Ishikawa (cell line): ENCODE results near the gene CCNA1.

ENCODE experiments used
- CEBPB ChIP-seq: IDR thresholded peaks from 2 replicates; pipeline ENCODE4 v1.6.1; 2012
- CREB1 ChIP-seq: IDR thresholded peaks from 2 replicates; pipeline ENCODE4 v1.6.1; 2012; ENCODE audit warnings: low read depth
- EP300 ChIP-seq: IDR thresholded peaks from 2 replicates; pipeline ENCODE4 v1.6.1; 2012; ENCODE audit warnings: borderline replicate concordance
- RAD21 ChIP-seq: IDR thresholded peaks from 2 replicates; pipeline ENCODE4 v1.6.1; 2012; ENCODE audit warnings: low read depth
- TAF1 ChIP-seq: IDR thresholded peaks from 2 replicates; pipeline ENCODE4 v1.6.1; 2012; ENCODE audit warnings: low read depth, mild to moderate bottlenecking
- TF ChIP-seq, protein P1 (sequence below): IDR thresholded peaks from 2 replicates; pipeline ENCODE4 v1.6.1; 2012; ENCODE audit warnings: low read depth, mild to moderate bottlenecking
- TF ChIP-seq, protein P2 (sequence below): IDR thresholded peaks from 2 replicates; pipeline ENCODE4 v1.6.1; 2012

DNA sequence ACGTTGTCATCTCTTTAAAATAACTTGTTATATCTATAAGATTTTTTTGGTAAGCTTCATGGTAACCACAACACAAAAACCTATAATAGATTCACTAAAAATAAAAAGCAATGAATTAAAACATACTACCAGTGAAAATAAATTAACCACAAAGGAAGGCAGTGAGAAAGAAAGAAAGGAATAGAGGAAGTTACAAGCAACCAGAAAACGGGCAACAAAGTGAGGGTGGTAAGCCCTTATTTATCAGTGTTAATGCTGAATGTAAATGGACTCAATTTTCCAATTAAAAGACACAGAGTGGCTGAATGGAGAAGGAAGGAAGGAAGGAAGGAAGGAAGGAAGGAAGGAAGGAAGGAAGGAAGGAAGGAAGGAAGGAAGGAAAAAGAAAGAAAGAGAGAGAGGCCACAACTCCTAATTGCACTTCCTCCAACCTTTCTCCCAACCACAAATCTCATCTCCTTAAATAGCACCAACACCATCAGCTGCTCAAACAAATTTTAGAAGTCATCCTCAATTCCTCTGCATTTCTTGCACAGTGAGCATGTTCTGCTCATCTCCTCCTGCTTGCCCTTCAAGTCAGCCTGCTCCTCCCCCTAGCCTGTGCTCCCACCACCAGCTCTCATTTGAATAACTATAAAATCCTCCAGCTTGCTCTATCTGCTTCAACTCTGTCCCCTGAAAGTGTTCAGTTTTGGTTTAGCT is 48.6 kb downstream of the CCNA1 start:
- TF ChIP-seq, protein P1, sequence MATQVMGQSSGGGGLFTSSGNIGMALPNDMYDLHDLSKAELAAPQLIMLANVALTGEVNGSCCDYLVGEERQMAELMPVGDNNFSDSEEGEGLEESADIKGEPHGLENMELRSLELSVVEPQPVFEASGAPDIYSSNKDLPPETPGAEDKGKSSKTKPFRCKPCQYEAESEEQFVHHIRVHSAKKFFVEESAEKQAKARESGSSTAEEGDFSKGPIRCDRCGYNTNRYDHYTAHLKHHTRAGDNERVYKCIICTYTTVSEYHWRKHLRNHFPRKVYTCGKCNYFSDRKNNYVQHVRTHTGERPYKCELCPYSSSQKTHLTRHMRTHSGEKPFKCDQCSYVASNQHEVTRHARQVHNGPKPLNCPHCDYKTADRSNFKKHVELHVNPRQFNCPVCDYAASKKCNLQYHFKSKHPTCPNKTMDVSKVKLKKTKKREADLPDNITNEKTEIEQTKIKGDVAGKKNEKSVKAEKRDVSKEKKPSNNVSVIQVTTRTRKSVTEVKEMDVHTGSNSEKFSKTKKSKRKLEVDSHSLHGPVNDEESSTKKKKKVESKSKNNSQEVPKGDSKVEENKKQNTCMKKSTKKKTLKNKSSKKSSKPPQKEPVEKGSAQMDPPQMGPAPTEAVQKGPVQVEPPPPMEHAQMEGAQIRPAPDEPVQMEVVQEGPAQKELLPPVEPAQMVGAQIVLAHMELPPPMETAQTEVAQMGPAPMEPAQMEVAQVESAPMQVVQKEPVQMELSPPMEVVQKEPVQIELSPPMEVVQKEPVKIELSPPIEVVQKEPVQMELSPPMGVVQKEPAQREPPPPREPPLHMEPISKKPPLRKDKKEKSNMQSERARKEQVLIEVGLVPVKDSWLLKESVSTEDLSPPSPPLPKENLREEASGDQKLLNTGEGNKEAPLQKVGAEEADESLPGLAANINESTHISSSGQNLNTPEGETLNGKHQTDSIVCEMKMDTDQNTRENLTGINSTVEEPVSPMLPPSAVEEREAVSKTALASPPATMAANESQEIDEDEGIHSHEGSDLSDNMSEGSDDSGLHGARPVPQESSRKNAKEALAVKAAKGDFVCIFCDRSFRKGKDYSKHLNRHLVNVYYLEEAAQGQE = no peak
- no peak for TF ChIP-seq TAF1
- TF ChIP-seq, protein P2, sequence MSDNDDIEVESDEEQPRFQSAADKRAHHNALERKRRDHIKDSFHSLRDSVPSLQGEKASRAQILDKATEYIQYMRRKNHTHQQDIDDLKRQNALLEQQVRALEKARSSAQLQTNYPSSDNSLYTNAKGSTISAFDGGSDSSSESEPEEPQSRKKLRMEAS = no peak
- no peak for TF ChIP-seq CEBPB
- no peak for TF ChIP-seq EP300
- no peak for TF ChIP-seq RAD21
- TF ChIP-seq CREB1 = no peak
